SKM-1 treated with dmso at 0.1 percent for 144 hours (cell line): ENCODE measurements around the gene DDX25.

ENCODE experiments used
- DNase-seq: peaks from one replicate; lab custom pipeline; 2025; ENCODE audit not compliant: unreplicated experiment; lab: John Stamatoyannopoulos, UW

The DDX25 gene

GRCh38 chr11:125933030-125933813 is 28.9 kb downstream of the DDX25 start:
- no peak for DNase-seq

- no peak for DNase-seq
Observed at GRCh38 chr11:125934473-125934872, 30.2 kb downstream of the DDX25 start.

GRCh38 chr11:125935056-125935455 is 30.7 kb downstream of the DDX25 start:
- no peak for DNase-seq

- DNase-seq: no peak
Observed at GRCh38 chr11:125935618-125936199, 31.4 kb downstream of the DDX25 start.

GRCh38 chr11:125938418-125938817 is 34.1 kb downstream of the DDX25 start:
- DNase-seq: no peak

- DNase-seq: no peak
Observed at GRCh38 chr11:125939081-125939521, 34.8 kb downstream of the DDX25 start.

- DNase-seq: no peak
Observed at GRCh38 chr11:125940145-125940544, 35.8 kb downstream of the DDX25 start.

- DNase-seq: no peak
Observed at GRCh38 chr11:125941267-125941618, 36.9 kb downstream of the DDX25 start.

GRCh38 chr11:125941619-125942611 is 37.6 kb downstream of the DDX25 start:
- no peak for DNase-seq

GRCh38 chr11:125942771-125943428 is 38.6 kb downstream of the DDX25 start:
- no peak for DNase-seq

- DNase-seq: no peak
Observed at GRCh38 chr11:125943661-125944349, 39.5 kb downstream of the DDX25 start.

- no peak for DNase-seq
Observed at GRCh38 chr11:125944350-125945010, 40.2 kb downstream of the DDX25 start.

- DNase-seq: no peak
Observed at GRCh38 chr11:125945011-125945796, 40.9 kb downstream of the DDX25 start.

GRCh38 chr11:125945797-125946520 is 41.7 kb downstream of the DDX25 start, which contains the start of gene VSIG10L2:
TSS of gene VSIG10L2 (plus strand) at chr11:125946044. CDS start at chr11:125946056, 12 bp downstream.
- DNase-seq: no peak

GRCh38 chr11:125946712-125947418 is 42.6 kb downstream of the DDX25 start:
- no peak for DNase-seq

GRCh38 chr11:125947419-125948277 is 43.3 kb downstream of the DDX25 start:
- DNase-seq: no peak
